Body of pancreas (tissue), 4 donors: ENCODE data around the gene EHMT1.

ENCODE experiments used
- POLR2A ChIP-seq, 3 donors: fragments of 450-650 bp; IDR thresholded peaks; one replicate each; pipeline ENCODE4 v1.6.1; 2016; ENCODE audit warnings: antibody characterized with exemption in 3 of 3, mild to moderate bottlenecking in 2 of 3
- TF ChIP-seq, protein P1 (sequence below), 7 experiments: fragments of 450-650 bp in 4 of 7; fragments of 200-600 bp in 3 of 7; sonication (generic) in 3 of 7; IDR thresholded peaks; one replicate each; pipeline ENCODE4 v1.5.1; 2016 to 2019; ENCODE audit warnings: antibody characterized with exemption in 7 of 7

DNA sequence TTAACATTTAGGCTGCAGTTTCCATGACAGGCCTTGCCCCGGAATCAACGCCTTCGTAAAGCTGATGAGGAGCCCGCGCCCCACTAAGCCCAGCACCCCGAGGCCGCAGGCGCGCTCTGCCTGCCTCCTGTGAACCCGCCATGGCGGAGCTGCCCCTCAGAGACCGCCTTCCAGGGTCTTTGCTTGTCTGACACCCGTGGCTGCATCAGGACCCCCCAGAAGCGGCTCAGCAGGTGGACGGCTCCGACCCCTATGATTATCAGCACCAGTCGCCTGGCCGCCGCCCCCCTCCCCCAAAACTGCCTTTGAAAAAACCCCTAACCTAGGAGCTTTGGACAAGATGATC, 39.6 kb upstream of the EHMT1 start:
- TF ChIP-seq, protein P1, sequence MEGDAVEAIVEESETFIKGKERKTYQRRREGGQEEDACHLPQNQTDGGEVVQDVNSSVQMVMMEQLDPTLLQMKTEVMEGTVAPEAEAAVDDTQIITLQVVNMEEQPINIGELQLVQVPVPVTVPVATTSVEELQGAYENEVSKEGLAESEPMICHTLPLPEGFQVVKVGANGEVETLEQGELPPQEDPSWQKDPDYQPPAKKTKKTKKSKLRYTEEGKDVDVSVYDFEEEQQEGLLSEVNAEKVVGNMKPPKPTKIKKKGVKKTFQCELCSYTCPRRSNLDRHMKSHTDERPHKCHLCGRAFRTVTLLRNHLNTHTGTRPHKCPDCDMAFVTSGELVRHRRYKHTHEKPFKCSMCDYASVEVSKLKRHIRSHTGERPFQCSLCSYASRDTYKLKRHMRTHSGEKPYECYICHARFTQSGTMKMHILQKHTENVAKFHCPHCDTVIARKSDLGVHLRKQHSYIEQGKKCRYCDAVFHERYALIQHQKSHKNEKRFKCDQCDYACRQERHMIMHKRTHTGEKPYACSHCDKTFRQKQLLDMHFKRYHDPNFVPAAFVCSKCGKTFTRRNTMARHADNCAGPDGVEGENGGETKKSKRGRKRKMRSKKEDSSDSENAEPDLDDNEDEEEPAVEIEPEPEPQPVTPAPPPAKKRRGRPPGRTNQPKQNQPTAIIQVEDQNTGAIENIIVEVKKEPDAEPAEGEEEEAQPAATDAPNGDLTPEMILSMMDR (IDR thresholded peaks at IDR 0.05), result no peak
- TF ChIP-seq POLR2A (IDR thresholded peaks at IDR 0.05), result no peak
